Duodenal mucosa (tissue), 2 donors: Measurements from ENCODE around the gene DSCAML1.

Experiments
- H3K27ac ChIP-seq: one replicate; pipeline ENCODE4 v1.7.0; 2013; ENCODE audit warnings: low read depth, low read length
- H3K27me3 ChIP-seq, 2 donors: one replicate each; pipeline ENCODE4 v1.7.0; 2013; ENCODE audit warnings: low read length in 2 of 2, control low read depth in 1 of 2; ENCODE audit not compliant: insufficient read depth in 2 of 2, control insufficient read depth in 1 of 2
- H3K36me3 ChIP-seq, 2 donors: one replicate each; pipeline ENCODE4 v1.7.0; 2013; ENCODE audit warnings: low read length in 2 of 2, control low read depth in 1 of 2; ENCODE audit not compliant: insufficient read depth in 2 of 2, control insufficient read depth in 1 of 2
- H3K4me1 ChIP-seq, 2 donors: one replicate each; pipeline ENCODE4 v1.7.0; 2013; ENCODE audit warnings: low read length in 2 of 2, control low read depth in 1 of 2; ENCODE audit not compliant: insufficient read depth in 2 of 2, control insufficient read depth in 1 of 2
- H3K4me3 ChIP-seq, 2 donors: one replicate each; pipeline ENCODE4 v1.7.0; 2013; ENCODE audit warnings: low read length in 2 of 2, low read depth in 1 of 2
- H3K9ac ChIP-seq, 2 donors: one replicate each; pipeline ENCODE4 v1.7.0; 2013; ENCODE audit warnings: low read length in 2 of 2, low read depth in 1 of 2
- H3K9me3 ChIP-seq, 2 donors: one replicate each; pipeline ENCODE4 v1.7.0; 2013; ENCODE audit warnings: low read length in 2 of 2, control low read depth in 1 of 2; ENCODE audit not compliant: control insufficient read depth in 1 of 2

The DSCAML1 gene

GRCh38 chr11:117716521-117717440 is 80.2 kb downstream of the DSCAML1 start:
- Histone ChIP-seq H3K9ac (no peak overlapping the region), H3K4me3 (no peak overlapping the region), H3K4me1 (peaks cover 0 to 9% of the 10 kb centered on the region in 2 donors), H3K27ac (no peak overlapping the region), H3K27me3 (peaks cover 0 to 3% of the 10 kb centered on the region in 2 donors), H3K36me3 (no peaks in the 10 kb centered on the region), H3K9me3 (no peaks in the 10 kb centered on the region)

GRCh38 chr11:117715801-117716200 is 81.2 kb downstream of the DSCAML1 start:
- Histone ChIP-seq H3K27me3 (peaks cover 0 to 3% of the 10 kb centered on the region in 2 donors), H3K36me3 (no peaks in the 10 kb centered on the region), H3K9ac (no peak overlapping the region), H3K4me1 (peaks cover 0 to 9% of the 10 kb centered on the region in 2 donors), H3K27ac (no peak overlapping the region), H3K4me3 (no peak overlapping the region), H3K9me3 (no peaks in the 10 kb centered on the region)

DNA sequence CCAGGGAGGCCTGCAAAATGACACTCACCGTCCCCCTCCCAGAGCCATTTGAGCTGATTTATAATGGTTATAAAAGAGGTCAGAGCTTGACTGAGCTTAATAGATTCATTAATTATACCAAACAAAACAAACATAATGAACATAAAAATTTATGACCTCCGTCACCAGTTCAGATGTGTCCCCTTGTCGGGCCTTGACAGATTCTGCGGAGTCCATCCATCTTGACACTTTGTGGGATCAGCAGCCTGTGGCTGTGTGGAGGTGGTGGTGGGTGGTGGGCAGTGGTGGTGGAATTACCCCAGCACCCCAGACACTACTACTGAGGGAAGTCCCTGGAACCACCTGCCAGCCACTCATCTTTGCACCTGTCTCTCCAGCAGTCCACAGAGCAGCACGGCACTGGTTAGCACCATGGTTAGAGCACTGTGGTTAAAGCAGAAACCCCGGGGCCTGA is 83.5 kb downstream of the DSCAML1 start:
- Histone ChIP-seq H3K9me3 (no peaks in the 10 kb centered on the region), H3K27ac (no peak overlapping the region), H3K9ac (no peak overlapping the region), H3K4me3 (no peak overlapping the region), H3K4me1 (peaks cover 0 to 9% of the 10 kb centered on the region in 2 donors), H3K27me3 (peaks cover 3 to 11% of the 10 kb centered on the region in 2 donors), H3K36me3 (no peaks in the 10 kb centered on the region)

- Histone ChIP-seq H3K27me3 (peaks cover under 1 to 11% of the 10 kb centered on the region in 2 donors), H3K9ac (no peak overlapping the region), H3K36me3 (no peaks in the 10 kb centered on the region), H3K27ac (no peak overlapping the region), H3K4me3 (no peak overlapping the region), H3K4me1 (peaks cover 0 to 9% of the 10 kb centered on the region in 2 donors), H3K9me3 (no peaks in the 10 kb centered on the region)
Measured at GRCh38 chr11:117712530-117712929, 84.5 kb downstream of the DSCAML1 start.

- peaks cover 0 to 11% of the 10 kb centered on the region in 2 donors for H3K27me3 ChIP-seq
- no peak overlapping the region for H3K4me3 ChIP-seq
- H3K9me3 ChIP-seq = no peaks in the 10 kb centered on the region
- no peaks in the 10 kb centered on the region for H3K36me3 ChIP-seq
- no peak overlapping the region for H3K9ac ChIP-seq
- H3K27ac ChIP-seq = no peak overlapping the region
- peaks cover 0 to 9% of the 10 kb centered on the region in 2 donors for H3K4me1 ChIP-seq
Measured at GRCh38 chr11:117711331-117711730, 85.7 kb downstream of the DSCAML1 start.

DNA sequence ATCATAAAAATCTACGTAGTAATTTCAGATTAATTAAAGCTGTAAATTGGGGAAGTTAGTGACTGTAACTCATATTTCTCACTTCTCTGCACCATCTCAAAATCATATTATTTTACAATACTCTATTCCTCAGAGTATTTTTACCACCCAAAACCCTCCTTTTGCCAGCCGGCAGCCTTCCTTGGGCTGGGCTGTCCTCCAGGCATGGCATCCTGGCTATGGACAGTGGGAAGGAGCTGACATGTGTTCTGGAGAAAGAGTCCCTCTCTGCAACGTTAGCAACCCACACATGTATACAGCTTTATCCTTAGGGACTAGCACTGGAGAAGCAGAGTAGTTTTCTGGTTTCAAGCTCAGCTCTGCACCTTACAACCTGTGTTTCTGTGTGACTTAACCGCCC is 86.8 kb downstream of the DSCAML1 start:
- no peak overlapping the region for H3K27ac ChIP-seq
- H3K4me1 ChIP-seq = peaks cover 0 to 9% of the 10 kb centered on the region in 2 donors
- no peak overlapping the region for H3K4me3 ChIP-seq
- peaks cover 0 to 11% of the 10 kb centered on the region in 2 donors for H3K27me3 ChIP-seq
- H3K9me3 ChIP-seq = no peaks in the 10 kb centered on the region
- H3K36me3 ChIP-seq = no peaks in the 10 kb centered on the region
- no peak overlapping the region for H3K9ac ChIP-seq

DNA sequence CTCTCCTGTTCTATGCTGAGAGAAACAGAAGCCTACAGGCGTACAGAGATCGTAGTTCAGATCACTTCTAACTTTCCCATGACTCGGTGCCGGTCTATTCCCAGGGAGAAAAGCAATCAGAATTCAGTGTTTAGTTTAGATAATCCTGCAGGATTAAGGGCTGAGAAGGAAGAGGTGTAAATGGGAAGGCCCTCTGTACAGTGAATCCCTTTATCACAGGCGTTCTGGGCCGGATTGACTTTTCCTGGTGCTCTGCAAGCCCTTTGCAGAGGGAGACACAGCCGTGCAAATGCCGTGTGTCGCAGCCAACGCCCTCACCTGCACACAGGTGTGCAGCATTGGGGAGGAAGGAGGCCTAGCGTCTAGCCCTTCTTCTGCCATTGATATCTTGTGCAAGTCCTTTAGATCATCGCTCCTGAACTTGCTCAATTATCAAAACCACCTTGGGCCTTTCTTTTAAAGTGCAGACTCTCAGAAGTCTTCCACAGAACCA is 90.6 kb downstream of the DSCAML1 start:
- Histone ChIP-seq H3K4me1 (no peaks in the 10 kb centered on the region), H3K9me3 (no peaks in the 10 kb centered on the region), H3K9ac (no peak overlapping the region), H3K36me3 (no peaks in the 10 kb centered on the region), H3K27me3 (peaks cover 0 to 11% of the 10 kb centered on the region in 2 donors), H3K4me3 (no peak overlapping the region), H3K27ac (no peak overlapping the region)

GRCh38 chr11:117705866-117706265 is 91.2 kb downstream of the DSCAML1 start:
- Histone ChIP-seq H3K4me3 (no peak overlapping the region), H3K4me1 (no peaks in the 10 kb centered on the region), H3K9me3 (no peaks in the 10 kb centered on the region), H3K36me3 (no peaks in the 10 kb centered on the region), H3K27ac (no peak overlapping the region), H3K27me3 (peaks cover 0 to 11% of the 10 kb centered on the region in 2 donors), H3K9ac (no peak overlapping the region)

- Histone ChIP-seq H3K27me3 (no peaks in the 10 kb centered on the region), H3K27ac (no peak overlapping the region), H3K9me3 (no peaks in the 10 kb centered on the region), H3K4me1 (no peaks in the 10 kb centered on the region), H3K4me3 (no peak overlapping the region), H3K9ac (no peak overlapping the region), H3K36me3 (no peaks in the 10 kb centered on the region)
Measured at GRCh38 chr11:117704395-117705100, 92.5 kb downstream of the DSCAML1 start.
